ENCODE results near the gene SMARCC2. TPM values are rescaled to one million over a fixed set of nuclear protein-coding genes. Genes with fewer than 3 reads are reported as not detected.

Gene SMARCC2
- total and polyA plus RNA-seq, 2 of the 13 experiments (the other 11 are each of a cell fraction or from before 2014, with no cell fraction given) = 21.3 to 24.1 TPM

- no peak; the same call in 1 of the 2 replicates for TF ChIP-seq ZNF281 (CRISPR knock-in tag; IDR thresholded peaks at IDR 0.05; ENCODE audit: borderline replicate concordance)
- TF ChIP-seq GTF3A (CRISPR knock-in tag; conservative IDR thresholded peaks at IDR 0.05) = no peak
- TF ChIP-seq TEAD2 (CRISPR knock-in tag; IDR thresholded peaks at IDR 0.05) = no peak
- TF ChIP-seq, protein P1, sequence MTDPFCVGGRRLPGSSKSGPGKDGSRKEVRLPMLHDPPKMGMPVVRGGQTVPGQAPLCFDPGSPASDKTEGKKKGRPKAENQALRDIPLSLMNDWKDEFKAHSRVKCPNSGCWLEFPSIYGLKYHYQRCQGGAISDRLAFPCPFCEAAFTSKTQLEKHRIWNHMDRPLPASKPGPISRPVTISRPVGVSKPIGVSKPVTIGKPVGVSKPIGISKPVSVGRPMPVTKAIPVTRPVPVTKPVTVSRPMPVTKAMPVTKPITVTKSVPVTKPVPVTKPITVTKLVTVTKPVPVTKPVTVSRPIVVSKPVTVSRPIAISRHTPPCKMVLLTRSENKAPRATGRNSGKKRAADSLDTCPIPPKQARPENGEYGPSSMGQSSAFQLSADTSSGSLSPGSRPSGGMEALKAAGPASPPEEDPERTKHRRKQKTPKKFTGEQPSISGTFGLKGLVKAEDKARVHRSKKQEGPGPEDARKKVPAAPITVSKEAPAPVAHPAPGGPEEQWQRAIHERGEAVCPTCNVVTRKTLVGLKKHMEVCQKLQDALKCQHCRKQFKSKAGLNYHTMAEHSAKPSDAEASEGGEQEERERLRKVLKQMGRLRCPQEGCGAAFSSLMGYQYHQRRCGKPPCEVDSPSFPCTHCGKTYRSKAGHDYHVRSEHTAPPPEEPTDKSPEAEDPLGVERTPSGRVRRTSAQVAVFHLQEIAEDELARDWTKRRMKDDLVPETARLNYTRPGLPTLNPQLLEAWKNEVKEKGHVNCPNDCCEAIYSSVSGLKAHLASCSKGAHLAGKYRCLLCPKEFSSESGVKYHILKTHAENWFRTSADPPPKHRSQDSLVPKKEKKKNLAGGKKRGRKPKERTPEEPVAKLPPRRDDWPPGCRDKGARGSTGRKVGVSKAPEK (CRISPR knock-in tag; IDR thresholded peaks at IDR 0.05; ENCODE audit: borderline replicate concordance) = 0 out of 2 replicates have a peak, but pooled peaks have one; percentile 42
- TF ChIP-seq, protein P2, sequence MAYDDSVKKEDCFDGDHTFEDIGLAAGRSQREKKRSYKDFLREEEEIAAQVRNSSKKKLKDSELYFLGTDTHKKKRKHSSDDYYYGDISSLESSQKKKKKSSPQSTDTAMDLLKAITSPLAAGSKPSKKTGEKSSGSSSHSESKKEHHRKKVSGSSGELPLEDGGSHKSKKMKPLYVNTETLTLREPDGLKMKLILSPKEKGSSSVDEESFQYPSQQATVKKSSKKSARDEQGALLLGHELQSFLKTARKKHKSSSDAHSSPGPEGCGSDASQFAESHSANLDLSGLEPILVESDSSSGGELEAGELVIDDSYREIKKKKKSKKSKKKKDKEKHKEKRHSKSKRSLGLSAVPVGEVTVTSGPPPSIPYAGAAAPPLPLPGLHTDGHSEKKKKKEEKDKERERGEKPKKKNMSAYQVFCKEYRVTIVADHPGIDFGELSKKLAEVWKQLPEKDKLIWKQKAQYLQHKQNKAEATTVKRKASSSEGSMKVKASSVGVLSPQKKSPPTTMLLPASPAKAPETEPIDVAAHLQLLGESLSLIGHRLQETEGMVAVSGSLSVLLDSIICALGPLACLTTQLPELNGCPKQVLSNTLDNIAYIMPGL (CRISPR knock-in tag; IDR thresholded peaks at IDR 0.05; ENCODE audit: borderline replicate concordance in 1 of 2, low read depth in 1 of 2) = peak; percentile 91 to 95
- TF ChIP-seq, protein P3, sequence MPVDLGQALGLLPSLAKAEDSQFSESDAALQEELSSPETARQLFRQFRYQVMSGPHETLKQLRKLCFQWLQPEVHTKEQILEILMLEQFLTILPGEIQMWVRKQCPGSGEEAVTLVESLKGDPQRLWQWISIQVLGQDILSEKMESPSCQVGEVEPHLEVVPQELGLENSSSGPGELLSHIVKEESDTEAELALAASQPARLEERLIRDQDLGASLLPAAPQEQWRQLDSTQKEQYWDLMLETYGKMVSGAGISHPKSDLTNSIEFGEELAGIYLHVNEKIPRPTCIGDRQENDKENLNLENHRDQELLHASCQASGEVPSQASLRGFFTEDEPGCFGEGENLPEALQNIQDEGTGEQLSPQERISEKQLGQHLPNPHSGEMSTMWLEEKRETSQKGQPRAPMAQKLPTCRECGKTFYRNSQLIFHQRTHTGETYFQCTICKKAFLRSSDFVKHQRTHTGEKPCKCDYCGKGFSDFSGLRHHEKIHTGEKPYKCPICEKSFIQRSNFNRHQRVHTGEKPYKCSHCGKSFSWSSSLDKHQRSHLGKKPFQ (CRISPR knock-in tag; IDR thresholded peaks at IDR 0.05; ENCODE audit: insufficient replicate concordance) = no peak
- TF ChIP-seq SNRNP70 (IDR thresholded peaks at IDR 0.05; ENCODE audit: low read depth, low read length) = no peak
- peak; percentile 36; the same call in 1 of the 2 replicates for TF ChIP-seq RCOR2 (CRISPR knock-in tag; IDR thresholded peaks at IDR 0.05)
- 0 out of 2 replicates have a peak, but pooled peaks have one; percentile 40 for TF ChIP-seq ZBTB43 (CRISPR knock-in tag; conservative IDR thresholded peaks at IDR 0.05)
- TF ChIP-seq CREB1 (IDR thresholded peaks at IDR 0.05) = peak; percentile 73
- TF ChIP-seq CREB1 (CRISPR knock-in tag; IDR thresholded peaks at IDR 0.05) = peak; percentile 83
- TF ChIP-seq HOXA5 (CRISPR knock-in tag; IDR thresholded peaks at IDR 0.05) = peak; percentile 70; the same call in 1 of the 2 replicates
- 0 out of 2 replicates have a peak, but pooled peaks have one; percentile 31 for TF ChIP-seq GFI1 (CRISPR knock-in tag; IDR thresholded peaks at IDR 0.05; ENCODE audit: borderline replicate concordance)
- peak; percentile 46; the same call in 1 of the 2 replicates for TF ChIP-seq DMAP1 (CRISPR knock-in tag; IDR thresholded peaks at IDR 0.05)
- no peak for TF ChIP-seq ZNF615 (CRISPR knock-in tag; IDR thresholded peaks at IDR 0.05; ENCODE audit: borderline replicate concordance)
- TF ChIP-seq ZNF547 (CRISPR knock-in tag; IDR thresholded peaks at IDR 0.05) = no peak
- TF ChIP-seq TARDBP (CRISPR knock-in tag; IDR thresholded peaks at IDR 0.05) = peak; percentile 64; the same call in 1 of the 2 replicates
- TF ChIP-seq ZBTB8A (CRISPR knock-in tag; IDR thresholded peaks at IDR 0.05; ENCODE audit: borderline replicate concordance, low read depth) = 0 out of 2 replicates have a peak, but pooled peaks have one; percentile 18
Observed at GRCh38 chr12:56224102-56224701, 34.9 kb upstream of the SMARCC2 start, which contains the start of gene NABP2 (continued).
